Measurements from ENCODE around the gene CIAO2B. TPM values are rescaled to one million over a fixed set of nuclear protein-coding genes. Genes with fewer than 3 reads are reported as not detected.

CIAO2B gene
- total RNA-seq, 2 donors from 2014 or later = 105 to 146 TPM

DNA sequence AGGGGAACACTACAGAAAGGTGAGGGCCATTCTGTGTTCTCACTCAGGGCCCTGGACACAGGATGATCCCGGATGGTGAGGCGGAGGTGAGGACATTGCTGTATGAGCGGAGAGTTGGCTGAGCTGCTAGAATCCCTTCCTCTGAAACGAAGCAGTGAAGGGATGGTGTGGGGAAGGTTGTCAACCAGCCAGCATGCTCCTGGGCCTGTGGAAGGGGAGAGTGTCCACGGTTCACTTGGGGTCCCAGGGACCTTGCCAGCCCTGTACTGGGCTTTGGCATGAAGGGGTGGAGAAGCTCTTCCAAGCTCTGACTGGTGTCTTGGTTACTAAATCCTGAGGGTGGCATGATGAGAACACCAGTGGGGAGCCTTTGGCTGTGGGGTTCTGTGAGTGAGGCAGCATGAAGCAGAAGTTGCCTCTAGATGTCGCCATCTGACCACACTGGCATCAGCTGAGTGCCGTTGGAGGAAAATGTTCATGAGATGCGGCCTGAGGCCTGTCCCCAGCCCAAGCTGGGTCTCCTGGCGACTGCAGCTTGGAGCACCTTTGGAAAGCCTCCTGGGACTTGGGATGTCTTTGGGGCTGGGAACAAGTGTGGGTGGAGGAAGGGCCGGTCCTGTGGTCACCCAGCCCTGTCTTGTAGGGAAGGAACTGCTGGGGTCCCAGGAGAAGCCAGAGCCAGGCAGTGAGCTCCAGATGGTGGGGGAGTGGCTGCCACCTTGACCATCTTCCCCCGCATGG lies 39.1 kb downstream of the CIAO2B start:
- Histone ChIP-seq H3K27me3 (no peaks in the 10 kb centered on the region), H3K9ac (ENCODE audit: low read depth in 2 of 2, low read length in 2 of 2) (peak overlapping the region in 1 of 2 donors; percentile 76), H3K36me3 (no peaks in the 10 kb centered on the region), H3K27ac (no peak overlapping the region), H3K4me1 (peaks cover 19% of the 10 kb centered on the region), H3K9me3 (no peaks in the 10 kb centered on the region), H3K4me3 (no peak overlapping the region)
- intact Hi-C loops (cut with DNase I) = loop anchor here (5.0 kb wide), 1 partner anchor 37 kb away; the partner anchor contains the start of gene CIAO2B
- peak; percentile 86 for DNase-seq
- TF ChIP-seq, protein P1, sequence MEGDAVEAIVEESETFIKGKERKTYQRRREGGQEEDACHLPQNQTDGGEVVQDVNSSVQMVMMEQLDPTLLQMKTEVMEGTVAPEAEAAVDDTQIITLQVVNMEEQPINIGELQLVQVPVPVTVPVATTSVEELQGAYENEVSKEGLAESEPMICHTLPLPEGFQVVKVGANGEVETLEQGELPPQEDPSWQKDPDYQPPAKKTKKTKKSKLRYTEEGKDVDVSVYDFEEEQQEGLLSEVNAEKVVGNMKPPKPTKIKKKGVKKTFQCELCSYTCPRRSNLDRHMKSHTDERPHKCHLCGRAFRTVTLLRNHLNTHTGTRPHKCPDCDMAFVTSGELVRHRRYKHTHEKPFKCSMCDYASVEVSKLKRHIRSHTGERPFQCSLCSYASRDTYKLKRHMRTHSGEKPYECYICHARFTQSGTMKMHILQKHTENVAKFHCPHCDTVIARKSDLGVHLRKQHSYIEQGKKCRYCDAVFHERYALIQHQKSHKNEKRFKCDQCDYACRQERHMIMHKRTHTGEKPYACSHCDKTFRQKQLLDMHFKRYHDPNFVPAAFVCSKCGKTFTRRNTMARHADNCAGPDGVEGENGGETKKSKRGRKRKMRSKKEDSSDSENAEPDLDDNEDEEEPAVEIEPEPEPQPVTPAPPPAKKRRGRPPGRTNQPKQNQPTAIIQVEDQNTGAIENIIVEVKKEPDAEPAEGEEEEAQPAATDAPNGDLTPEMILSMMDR (IDR thresholded peaks at IDR 0.05) = peak; percentile 68

DNA sequence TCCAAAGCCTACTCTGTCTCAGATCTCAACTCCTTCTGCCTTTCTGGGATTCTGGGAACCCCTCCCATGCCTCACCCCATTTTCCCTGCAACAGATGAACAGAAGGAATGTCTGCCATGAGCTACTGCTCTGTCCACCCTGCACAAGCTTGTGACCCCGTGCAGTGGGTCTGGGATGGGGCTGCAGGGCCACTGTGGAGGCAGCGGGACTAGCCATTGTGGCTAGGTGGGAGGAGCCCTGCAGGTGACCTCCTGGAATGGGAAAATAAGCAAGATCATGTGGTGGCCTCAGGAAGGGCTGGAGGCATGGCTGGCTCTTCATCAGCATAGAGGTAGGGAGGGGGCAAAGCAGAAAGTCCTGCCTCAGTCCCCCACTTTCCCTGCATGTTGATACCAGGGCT lies 40.1 kb downstream of the CIAO2B start:
- Histone ChIP-seq H3K27ac (no peak overlapping the region), H3K4me1 (peaks cover 10% of the 10 kb centered on the region), H3K27me3 (no peaks in the 10 kb centered on the region), H3K4me3 (no peak overlapping the region), H3K9ac (ENCODE audit: low read depth in 2 of 2, low read length in 2 of 2) (no peak overlapping the region), H3K9me3 (no peaks in the 10 kb centered on the region), H3K36me3 (no peaks in the 10 kb centered on the region)
- no peak for DNase-seq
- TF ChIP-seq, protein P1 (IDR thresholded peaks at IDR 0.05) = no peak
- intact Hi-C loops (cut with DNase I) = no loop called here

DNA sequence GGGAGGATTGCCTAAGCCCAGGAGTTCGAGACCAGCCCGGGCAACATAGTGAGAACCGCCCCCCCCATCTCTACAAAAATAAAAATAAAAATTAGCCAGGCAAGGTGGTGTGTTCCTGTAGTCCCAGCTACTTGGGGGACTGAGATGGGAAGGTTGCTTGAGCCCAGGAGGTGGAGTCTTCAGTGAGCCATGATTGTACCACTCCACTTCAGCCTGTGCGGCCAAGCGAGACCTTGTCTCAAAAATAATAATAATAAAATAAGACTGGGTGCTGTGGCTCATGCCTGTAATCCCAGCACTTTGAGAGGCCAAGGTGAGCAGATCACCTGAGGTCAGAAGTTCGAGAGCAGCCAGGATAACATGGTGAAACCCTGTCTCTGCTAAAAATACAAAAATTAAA lies 42.4 kb downstream of the CIAO2B start:
- no peak overlapping the region for H3K4me3 ChIP-seq
- H3K9ac ChIP-seq (ENCODE audit: low read depth in 2 of 2, low read length in 2 of 2) = no peak overlapping the region
- TF ChIP-seq, protein P1 (IDR thresholded peaks at IDR 0.05) = no peak
- intact Hi-C loops (cut with DNase I) = no loop called here
- no peak for DNase-seq
- no peaks in the 10 kb centered on the region for H3K9me3 ChIP-seq
- no peaks in the 10 kb centered on the region for H3K27me3 ChIP-seq
- peaks cover 10% of the 10 kb centered on the region for H3K4me1 ChIP-seq
- no peaks in the 10 kb centered on the region for H3K36me3 ChIP-seq
- no peak overlapping the region for H3K27ac ChIP-seq

DNA sequence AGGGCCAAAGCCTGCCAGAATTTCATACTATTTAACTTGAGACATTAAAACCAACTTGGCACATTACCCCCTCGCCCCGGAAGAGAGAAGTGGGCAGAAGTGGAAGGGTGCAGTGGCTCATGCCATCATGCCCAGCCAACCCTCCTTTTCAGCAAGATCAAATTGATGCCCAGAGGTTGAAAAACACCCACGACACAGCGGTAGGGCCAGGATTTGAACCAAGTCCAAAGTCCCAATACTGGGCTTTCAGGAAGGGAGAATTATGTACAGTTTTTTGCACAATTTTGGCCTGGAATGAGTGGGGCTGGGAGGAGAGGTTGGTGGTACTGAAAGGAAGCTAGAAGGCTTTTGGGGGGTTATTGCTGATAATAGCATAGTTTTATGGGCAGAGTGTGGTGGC lies 42.8 kb downstream of the CIAO2B start:
- no peaks in the 10 kb centered on the region for H3K36me3 ChIP-seq

DNA sequence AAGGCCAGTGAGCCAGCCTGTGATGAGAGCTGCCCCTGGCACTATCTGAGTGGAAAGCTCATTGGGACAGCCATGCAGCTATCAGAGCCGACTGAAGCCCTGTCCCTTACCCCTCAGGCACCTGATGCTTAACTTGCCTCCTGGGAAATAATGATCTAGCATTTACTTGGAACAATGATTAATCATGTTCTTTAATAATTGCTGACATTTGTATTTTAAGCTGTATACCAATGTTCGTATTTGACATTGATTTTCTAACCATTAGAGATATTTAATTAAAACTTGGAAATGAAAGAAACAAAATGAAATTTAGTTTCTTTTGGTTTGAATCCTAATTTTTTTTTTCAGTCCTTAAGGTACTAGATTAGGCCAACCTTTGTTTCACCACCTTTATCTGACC lies 43.4 kb downstream of the CIAO2B start:
- Histone ChIP-seq H3K9ac (ENCODE audit: low read depth in 2 of 2, low read length in 2 of 2) (no peak overlapping the region), H3K4me3 (no peak overlapping the region), H3K27ac (no peak overlapping the region), H3K9me3 (no peaks in the 10 kb centered on the region), H3K27me3 (no peaks in the 10 kb centered on the region), H3K36me3 (no peaks in the 10 kb centered on the region), H3K4me1 (peaks cover 6% of the 10 kb centered on the region)
- intact Hi-C loops (cut with DNase I) = no loop called here
- TF ChIP-seq, protein P1 (IDR thresholded peaks at IDR 0.05) = no peak
- no peak for DNase-seq

More for the DNA sequence above, 42.8 kb downstream of the CIAO2B start:
- Histone ChIP-seq H3K9me3 (no peaks in the 10 kb centered on the region), H3K4me1 (peaks cover 10% of the 10 kb centered on the region), H3K27ac (no peak overlapping the region), H3K4me3 (no peak overlapping the region), H3K27me3 (no peaks in the 10 kb centered on the region), H3K9ac (ENCODE audit: low read depth in 2 of 2, low read length in 2 of 2) (no peak overlapping the region)
- no peak for DNase-seq
- TF ChIP-seq, protein P1 (IDR thresholded peaks at IDR 0.05) = no peak
- intact Hi-C loops (cut with DNase I) = no loop called here
